ENCODE measurements around the gene SLC25A26.

Gene SLC25A26

DNA sequence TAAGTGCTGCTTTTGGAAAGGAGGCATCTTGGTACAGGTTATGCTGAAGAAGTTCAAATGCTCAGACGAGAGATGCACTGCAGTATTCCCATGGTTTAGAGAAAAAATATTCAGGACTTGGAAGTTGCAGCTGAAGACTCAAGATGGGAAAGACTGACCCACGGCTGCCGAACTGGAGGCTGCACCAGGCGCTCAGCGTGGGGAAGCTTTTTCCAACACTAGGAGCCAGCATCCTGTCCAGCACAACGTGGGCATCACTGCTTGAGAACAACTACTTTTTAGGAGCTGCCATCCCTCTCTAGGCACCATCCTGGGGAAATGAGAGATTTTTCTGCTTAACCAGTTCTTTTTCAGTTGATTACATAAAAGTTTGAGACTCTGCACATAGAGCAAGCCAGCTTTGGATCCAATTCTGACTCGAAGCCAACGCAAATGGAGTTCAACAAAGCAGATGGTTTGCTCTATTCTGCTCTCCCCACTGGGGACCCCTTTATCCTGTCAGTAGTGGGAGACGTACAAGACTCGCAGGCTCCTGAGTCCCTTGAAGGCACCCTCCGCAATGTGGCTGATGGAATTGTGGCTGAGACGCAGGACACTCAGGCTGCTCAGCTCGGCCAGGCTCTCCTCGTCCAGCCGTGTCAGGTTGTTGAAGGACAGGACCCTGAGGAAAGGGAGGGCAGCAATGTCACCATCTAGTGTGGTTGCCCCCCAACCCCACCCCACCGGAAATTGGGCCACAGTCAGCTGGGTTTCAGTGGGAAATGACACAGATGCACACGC lies 186.2 kb downstream of the SLC25A26 start:
- Mint-ChIP-seq H3K9me3 (no peaks in the 10 kb centered on the region), H3K27ac (no peak overlapping the region), H3K27me3 (no peaks in the 10 kb centered on the region), H3K4me3 (no peak overlapping the region), H3K4me1 (ENCODE audit: low read depth) (no peaks in the 10 kb centered on the region), H3K36me3 (ENCODE audit: low read depth) (peaks cover 29% of the 10 kb centered on the region)
- intact Hi-C loops (cut with micrococcal nuclease): loop anchor here (1.0 kb wide), 1 partner anchor 409 kb away; no protein-coding TSS in a partner anchor

DNA sequence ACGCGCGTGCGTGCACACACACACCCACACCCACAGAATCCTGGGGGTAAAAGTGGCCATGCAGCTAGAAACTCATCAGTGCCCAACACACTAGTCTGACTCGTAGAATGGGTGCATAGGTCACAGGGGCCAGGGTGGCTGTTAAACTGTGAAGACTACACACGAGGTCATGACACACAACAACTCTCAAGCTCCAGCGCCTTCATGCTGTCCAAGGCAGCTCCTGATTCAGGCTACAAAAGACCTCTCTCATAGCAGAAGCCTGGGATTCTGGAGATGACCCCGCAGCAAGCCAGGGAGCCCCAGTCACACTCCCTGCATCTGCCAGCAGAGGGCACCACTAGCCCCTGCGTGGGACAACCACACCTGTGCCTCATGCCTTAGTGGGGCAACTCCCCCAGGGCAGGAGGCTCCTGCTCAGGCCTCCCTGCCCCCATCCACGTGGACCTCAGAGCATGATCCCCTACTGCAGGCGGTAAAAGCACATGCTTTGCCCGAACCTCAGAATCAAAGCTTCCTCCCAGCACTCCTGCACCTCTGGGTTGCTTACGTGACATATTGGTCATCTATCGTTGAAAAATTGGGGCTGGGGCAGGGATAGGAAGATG lies 186.9 kb downstream of the SLC25A26 start:
- Mint-ChIP-seq H3K4me1 (ENCODE audit: low read depth) (no peaks in the 10 kb centered on the region), H3K36me3 (ENCODE audit: low read depth) (peaks cover 36% of the 10 kb centered on the region), H3K9me3 (no peaks in the 10 kb centered on the region), H3K27me3 (no peaks in the 10 kb centered on the region), H3K27ac (no peak overlapping the region), H3K4me3 (no peak overlapping the region)
- intact Hi-C loops (cut with micrococcal nuclease): loop anchor here (1.0 to 2.0 kb wide), 2 partner anchors 131 to 409 kb away; no protein-coding TSS in a partner anchor

DNA sequence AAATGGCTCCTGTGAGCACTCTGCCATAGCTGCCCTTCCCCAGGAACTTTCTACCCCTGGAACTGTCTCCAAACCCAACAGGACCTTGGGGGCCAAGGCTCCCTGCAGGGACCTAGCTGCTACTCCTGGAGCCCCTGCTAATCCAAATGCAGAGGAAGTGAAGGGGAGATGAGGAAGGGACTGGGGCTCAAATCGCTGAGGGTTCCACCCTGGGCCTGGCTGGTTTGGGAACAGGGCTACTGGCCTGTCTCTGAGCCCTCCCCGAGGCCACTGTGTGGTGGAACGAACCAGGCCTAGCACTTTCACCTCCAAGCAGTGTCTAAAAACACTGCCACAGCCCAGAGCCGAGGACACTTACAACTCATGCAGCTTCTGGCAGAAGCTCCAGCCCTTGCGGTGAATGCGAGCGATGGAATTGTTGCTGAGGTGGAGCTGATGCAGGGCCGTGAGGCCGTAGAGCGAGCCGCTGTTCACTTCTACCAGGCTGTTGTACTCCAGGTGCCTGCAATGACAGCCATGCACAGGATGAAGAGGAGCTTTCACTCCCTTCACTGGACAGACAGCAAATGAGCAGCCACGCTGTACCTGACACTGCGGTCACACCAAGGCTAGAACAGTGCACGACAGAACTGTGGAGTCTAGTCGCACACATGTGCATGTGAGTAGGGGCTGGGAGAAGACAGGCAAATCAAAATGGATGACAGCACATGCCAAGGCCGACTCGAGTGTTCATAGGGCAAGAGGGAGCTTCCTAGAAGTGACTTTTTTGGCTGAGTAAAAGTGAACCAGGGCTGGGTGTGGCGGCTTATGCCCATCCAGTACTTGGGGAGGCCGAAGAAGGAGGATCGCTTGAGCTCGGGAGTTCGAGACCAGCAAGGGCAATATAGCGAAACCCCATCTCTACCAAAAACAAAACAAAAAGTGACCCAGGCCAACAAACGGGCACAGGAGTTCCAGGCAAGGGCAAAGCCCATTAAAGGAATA lies 189.3 kb downstream of the SLC25A26 start:
- Mint-ChIP-seq H3K9me3 (no peaks in the 10 kb centered on the region), H3K27ac (no peak overlapping the region), H3K27me3 (no peaks in the 10 kb centered on the region), H3K4me3 (no peak overlapping the region), H3K4me1 (ENCODE audit: low read depth) (no peaks in the 10 kb centered on the region), H3K36me3 (ENCODE audit: low read depth) (peaks cover 35% of the 10 kb centered on the region)
- intact Hi-C loops (cut with micrococcal nuclease): loop anchor here (2.0 kb wide), 1 partner anchor 133 kb away; no protein-coding TSS in a partner anchor

DNA sequence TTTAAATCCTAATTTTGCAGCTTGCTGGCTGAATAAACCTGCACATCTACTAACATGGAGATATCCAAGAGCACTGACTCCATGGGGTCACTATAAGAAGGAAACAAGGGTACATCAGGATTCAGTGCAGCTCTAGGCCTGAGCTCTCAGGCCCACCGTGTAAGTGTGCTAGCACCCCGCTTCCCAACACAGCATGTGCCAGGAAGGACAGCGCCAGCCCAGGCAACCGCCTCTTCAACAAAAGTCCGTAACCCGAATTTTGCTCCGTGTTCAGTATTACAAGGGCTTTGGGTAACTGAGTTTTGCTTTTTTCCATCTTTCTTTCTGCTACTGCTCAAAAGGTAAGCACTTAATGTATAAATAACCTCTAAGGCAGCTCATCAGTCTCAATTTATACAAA lies 190.2 kb downstream of the SLC25A26 start:
- Mint-ChIP-seq H3K9me3 (no peaks in the 10 kb centered on the region), H3K4me3 (no peak overlapping the region), H3K36me3 (ENCODE audit: low read depth) (peaks cover 26% of the 10 kb centered on the region), H3K27ac (no peak overlapping the region), H3K4me1 (ENCODE audit: low read depth) (no peaks in the 10 kb centered on the region), H3K27me3 (no peaks in the 10 kb centered on the region)
- intact Hi-C loops (cut with micrococcal nuclease): no loop called here

GRCh38 chr3:66411474-66411873 lies 190.7 kb downstream of the SLC25A26 start:
- Mint-ChIP-seq H3K27me3 (no peaks in the 10 kb centered on the region), H3K27ac (no peak overlapping the region)

GRCh38 chr3:66411961-66412887 lies 191.4 kb downstream of the SLC25A26 start:
- Mint-ChIP-seq H3K27me3 (no peaks in the 10 kb centered on the region), H3K27ac (no peak overlapping the region), H3K4me1 (ENCODE audit: low read depth) (no peaks in the 10 kb centered on the region), H3K9me3 (no peaks in the 10 kb centered on the region), H3K4me3 (no peak overlapping the region), H3K36me3 (ENCODE audit: low read depth) (peaks cover 26% of the 10 kb centered on the region)
- intact Hi-C loops (cut with micrococcal nuclease): no loop called here

More at GRCh38 chr3:66411474-66411873, 190.7 kb downstream of the SLC25A26 start:
- Mint-ChIP-seq H3K4me1 (ENCODE audit: low read depth) (no peaks in the 10 kb centered on the region), H3K9me3 (no peaks in the 10 kb centered on the region), H3K36me3 (ENCODE audit: low read depth) (peaks cover 26% of the 10 kb centered on the region), H3K4me3 (no peak overlapping the region)
- intact Hi-C loops (cut with micrococcal nuclease): no loop called here

- H3K4me3 Mint-ChIP-seq: no peak overlapping the region
- no peak overlapping the region for H3K27ac Mint-ChIP-seq
- intact Hi-C loops (cut with micrococcal nuclease): no loop called here
- no peaks in the 10 kb centered on the region for H3K27me3 Mint-ChIP-seq
- H3K36me3 Mint-ChIP-seq (ENCODE audit: low read depth): peaks cover 26% of the 10 kb centered on the region
- no peaks in the 10 kb centered on the region for H3K9me3 Mint-ChIP-seq
- no peaks in the 10 kb centered on the region for H3K4me1 Mint-ChIP-seq (ENCODE audit: low read depth)
These were observed 192.4 kb downstream of the SLC25A26 start for GRCh38 chr3:66413151-66413751.

DNA sequence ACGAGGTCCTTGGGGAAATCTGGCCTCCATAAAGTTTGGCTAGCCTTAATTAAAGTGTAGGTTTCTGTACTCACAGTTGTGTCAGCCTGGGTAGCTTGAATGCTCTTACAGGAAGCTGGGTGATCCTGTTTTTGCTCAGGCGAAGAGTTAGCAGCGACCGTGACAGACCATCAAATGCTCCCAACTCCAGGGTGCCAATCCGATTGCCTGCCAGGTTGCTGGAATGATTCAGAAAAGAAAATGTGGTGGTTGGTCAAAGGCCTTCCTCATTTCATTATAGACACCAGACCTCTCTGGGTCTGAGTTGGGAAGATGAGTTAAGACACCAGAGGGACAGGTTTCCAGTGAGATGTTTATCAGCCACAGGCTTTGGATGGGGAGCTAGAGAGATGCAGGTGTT lies 194.0 kb downstream of the SLC25A26 start:
- Mint-ChIP-seq H3K27me3 (no peaks in the 10 kb centered on the region), H3K27ac (no peak overlapping the region), H3K4me3 (no peak overlapping the region), H3K36me3 (ENCODE audit: low read depth) (peaks cover 26% of the 10 kb centered on the region), H3K4me1 (ENCODE audit: low read depth) (no peaks in the 10 kb centered on the region), H3K9me3 (no peaks in the 10 kb centered on the region)
- intact Hi-C loops (cut with micrococcal nuclease): no loop called here

GRCh38 chr3:66415867-66416428 lies 195.1 kb downstream of the SLC25A26 start:
- Mint-ChIP-seq H3K27ac (no peak overlapping the region), H3K4me3 (no peak overlapping the region), H3K36me3 (ENCODE audit: low read depth) (peaks cover 17% of the 10 kb centered on the region), H3K27me3 (no peaks in the 10 kb centered on the region), H3K4me1 (ENCODE audit: low read depth) (no peaks in the 10 kb centered on the region), H3K9me3 (peaks cover 9% of the 10 kb centered on the region)
- intact Hi-C loops (cut with micrococcal nuclease): no loop called here

DNA sequence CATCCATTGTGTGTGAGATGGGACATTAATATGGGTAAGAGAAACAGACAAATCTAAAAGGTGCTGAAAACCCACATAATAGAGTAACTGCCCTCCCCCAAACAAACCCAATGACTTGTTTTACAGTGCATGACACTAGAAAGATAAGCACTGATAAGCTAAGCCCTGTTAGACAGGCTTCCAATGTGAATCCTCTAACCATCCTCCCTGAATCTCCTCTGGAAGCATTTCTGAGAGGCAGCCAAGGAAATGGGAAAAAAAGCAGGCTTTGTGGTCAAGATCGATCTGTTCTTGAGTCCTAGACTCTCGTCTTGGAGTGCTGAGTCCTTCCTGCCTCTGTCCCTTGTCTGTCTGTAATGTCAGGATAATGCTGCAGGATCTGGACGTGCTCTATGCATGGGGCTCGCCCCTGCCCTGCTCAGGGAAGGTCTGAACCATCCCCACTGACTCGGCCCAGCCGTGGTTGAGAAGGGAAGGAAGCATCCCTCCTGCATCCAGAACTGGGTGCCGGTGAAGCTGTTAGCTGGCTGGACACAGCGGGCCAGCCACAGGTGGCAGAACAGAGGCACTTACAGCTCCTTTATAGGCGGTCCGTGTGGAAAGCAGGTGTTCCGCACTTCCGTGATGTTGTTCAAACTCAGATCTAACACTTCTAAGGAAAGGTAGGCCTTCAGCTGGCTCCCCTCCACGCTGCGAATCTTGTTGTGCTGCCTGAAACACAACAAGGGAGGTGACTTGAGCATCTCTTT lies 195.9 kb downstream of the SLC25A26 start:
- H3K9me3 Mint-ChIP-seq: peaks cover 17% of the 10 kb centered on the region
- no peaks in the 10 kb centered on the region for H3K4me1 Mint-ChIP-seq (ENCODE audit: low read depth)
- no peak overlapping the region for H3K27ac Mint-ChIP-seq
- H3K4me3 Mint-ChIP-seq: no peak overlapping the region
- intact Hi-C loops (cut with micrococcal nuclease): no loop called here
- no peaks in the 10 kb centered on the region for H3K27me3 Mint-ChIP-seq
- peaks cover 11% of the 10 kb centered on the region for H3K36me3 Mint-ChIP-seq (ENCODE audit: low read depth)

DNA sequence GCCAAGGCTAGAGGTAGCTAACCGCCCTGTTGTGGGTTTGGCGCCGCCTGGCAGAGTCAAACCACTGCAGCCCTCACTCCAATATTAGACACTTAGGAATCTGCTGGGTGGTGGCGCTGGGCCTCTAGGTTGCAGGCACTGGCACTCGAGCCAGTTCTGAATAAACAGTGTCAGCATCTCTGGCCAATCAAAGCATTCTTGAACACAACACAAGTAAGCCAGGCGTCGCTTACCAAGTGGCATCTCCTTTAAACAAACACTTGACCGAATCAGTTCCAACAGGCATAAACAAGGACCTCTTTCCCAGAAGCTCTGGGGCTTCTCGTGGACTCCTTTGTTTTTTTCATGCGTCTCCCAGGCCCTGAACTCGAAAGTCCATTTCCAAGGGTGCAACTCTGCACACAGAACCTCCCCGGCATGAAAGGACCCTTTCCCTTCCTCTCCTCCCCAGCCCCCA lies 197.7 kb downstream of the SLC25A26 start:
- Mint-ChIP-seq H3K4me1 (ENCODE audit: low read depth) (no peaks in the 10 kb centered on the region), H3K9me3 (peaks cover 29% of the 10 kb centered on the region), H3K27me3 (no peaks in the 10 kb centered on the region), H3K36me3 (ENCODE audit: low read depth) (no peaks in the 10 kb centered on the region), H3K27ac (no peak overlapping the region), H3K4me3 (no peak overlapping the region)
- intact Hi-C loops (cut with micrococcal nuclease): no loop called here

- no peaks in the 10 kb centered on the region for H3K36me3 Mint-ChIP-seq (ENCODE audit: low read depth)
- H3K4me3 Mint-ChIP-seq: no peak overlapping the region
- no peaks in the 10 kb centered on the region for H3K4me1 Mint-ChIP-seq (ENCODE audit: low read depth)
- no peaks in the 10 kb centered on the region for H3K27me3 Mint-ChIP-seq
- intact Hi-C loops (cut with micrococcal nuclease): no loop called here
- peaks cover 29% of the 10 kb centered on the region for H3K9me3 Mint-ChIP-seq
- H3K27ac Mint-ChIP-seq: no peak overlapping the region
These were observed 198.2 kb downstream of the SLC25A26 start for GRCh38 chr3:66419036-66419435.

All from dendritic cell treated with granulocyte-macrophage colony-stimulating factor and Interleukin-4, amounts not matched to agents 40 ng/mL and 50 ng/mL, for 4 days (primary cell).